GM18502 (cell line): Measurements from ENCODE around the gene MTURN.

Experiments used
- ATAC-seq: cut with Tn5 transposase; IDR thresholded peaks from one replicate; pipeline ENCODE4 v1.9.1; 2021; ENCODE audit warnings: mild to moderate bottlenecking; ENCODE audit not compliant: unreplicated experiment, poor library complexity

Gene MTURN

DNA sequence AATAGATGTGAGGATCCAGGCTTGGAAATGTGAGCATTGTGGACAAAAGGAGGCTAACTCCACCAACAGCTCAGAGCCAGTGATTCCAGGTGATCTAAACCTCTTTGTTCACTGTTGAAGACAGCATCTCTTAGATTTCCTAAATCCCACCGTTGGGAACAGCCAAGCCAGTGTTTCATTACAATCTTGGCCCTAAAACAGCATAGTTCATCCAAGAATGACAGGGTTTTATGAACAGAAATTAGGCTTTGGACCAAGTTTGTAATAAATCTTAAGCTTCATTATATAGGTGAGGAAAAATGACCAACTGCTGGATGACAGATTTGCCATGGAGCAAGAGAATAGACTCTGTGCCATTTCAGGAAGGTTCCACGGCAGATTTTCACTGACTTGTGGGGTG lies 65.8 kb downstream of the MTURN start:
- ATAC-seq = no peak

DNA sequence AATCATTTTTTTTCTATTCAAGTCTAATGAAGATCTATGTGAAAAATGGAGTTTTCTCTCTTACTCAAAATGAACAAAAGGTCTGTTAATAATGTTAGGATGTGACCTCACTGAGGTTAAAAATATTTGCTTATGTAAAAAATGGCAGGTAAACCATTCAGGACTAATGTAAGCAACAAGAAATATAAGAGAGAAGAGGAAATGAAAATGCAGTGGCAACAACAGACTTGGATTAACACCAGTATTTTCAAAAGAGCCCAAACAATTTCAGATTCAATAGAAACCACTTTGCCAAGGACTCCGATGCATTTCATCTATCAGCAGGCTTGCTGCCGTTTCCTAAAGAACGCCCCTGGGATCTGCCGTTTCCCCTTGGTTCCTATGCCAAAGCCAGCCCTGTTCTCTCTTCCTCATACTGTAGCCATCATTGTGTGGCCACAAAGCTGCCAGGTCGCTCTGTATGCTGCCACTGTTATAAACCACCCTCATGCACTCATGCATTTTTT lies 66.4 kb downstream of the MTURN start:
- peak; percentile 89 for ATAC-seq

DNA sequence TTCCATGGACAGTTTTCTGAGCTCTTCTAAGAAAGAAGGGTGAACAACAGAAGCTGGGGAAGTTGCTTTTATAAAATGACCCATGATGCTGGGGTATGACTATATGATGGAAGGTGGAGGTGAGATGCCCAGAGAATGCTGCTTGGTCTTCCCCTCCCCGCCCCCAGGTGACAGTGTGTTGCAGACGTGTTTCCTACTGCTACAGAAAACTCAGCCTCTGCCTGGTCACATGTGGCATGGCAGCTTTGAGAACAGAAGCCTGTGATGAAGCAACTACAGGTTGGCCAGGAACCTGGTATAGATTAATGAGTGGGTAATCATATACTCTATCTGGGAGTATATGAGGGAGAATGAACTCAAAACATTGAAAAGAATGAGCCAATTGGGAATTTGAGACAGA lies 67.1 kb downstream of the MTURN start:
- ATAC-seq = no peak

DNA sequence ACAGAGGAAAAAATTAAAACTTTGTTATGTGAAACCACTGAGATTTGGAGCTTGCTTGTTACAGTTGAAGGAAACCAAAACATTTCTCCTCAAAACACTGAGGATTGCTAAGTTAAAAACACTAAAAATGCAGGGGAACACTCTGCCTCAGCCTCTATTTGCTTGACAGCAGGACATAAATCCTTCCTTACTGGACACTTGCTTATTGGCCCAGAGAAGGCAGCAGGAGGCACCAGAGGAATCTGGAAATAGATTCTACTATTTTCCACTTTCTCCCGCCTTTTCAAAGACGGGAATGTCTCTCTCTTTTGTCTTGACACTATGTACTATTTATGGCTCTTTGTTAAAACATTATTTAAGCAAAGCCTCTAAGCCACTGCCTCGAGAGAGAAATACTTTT lies 67.9 kb downstream of the MTURN start:
- ATAC-seq = no peak

DNA sequence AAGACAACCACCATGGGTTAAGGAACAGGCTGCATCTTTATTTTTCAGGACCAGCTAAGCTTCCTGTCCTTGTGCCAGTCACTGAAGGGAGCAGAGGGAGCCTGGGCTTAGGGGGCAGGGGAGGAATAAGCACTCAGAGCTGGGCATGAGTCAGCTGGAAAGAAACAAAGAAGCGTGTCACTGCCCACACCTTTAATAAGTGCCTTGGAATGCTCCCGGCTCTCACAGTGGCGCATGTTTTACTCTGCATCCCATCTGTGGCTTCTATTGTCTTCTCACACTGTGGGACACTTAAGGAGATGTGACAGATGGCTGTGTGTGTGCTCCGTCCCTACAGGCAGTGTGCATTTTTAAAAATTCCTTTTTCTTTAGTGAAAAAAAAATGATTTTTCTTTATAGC lies 71.7 kb downstream of the MTURN start:
- no peak for ATAC-seq

DNA sequence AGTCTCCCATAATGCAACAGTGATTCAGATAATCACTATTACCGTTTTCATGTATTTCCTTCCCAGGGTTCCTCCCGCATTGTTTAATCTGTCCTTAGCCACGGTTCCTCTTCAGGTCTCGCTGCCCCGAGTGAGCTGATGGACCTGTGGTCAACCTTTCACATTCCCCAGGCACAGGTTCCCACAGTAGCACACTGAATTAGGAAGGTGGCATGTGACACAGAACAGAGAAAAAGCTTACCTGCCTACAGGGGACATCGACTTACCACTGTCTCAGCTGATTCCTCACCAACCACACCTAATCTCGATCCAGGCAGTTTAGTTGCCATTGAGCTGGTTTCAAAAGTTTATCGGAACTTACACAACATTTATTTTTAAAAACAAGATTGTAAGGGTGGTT lies 72.2 kb downstream of the MTURN start:
- no peak for ATAC-seq

DNA sequence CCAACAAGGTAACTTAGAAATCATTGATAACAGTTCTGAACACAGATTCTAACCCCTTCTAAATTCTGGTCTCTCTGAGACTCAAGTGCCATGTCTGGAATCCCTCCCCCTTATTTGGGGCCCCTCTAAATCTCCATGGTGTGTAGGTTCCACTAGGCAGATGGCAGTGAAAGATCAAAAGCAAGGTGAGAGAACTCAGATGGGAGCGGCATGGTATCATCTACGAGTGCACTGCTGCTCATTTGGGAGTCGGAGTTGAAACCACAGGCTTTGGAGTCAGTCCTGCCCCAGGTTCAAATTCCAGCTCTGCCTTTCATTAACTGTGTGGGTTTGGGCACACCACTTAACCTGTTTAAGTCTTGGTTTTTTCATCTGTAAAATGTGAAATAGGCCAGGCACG lies 72.6 kb downstream of the MTURN start:
- ATAC-seq = no peak

DNA sequence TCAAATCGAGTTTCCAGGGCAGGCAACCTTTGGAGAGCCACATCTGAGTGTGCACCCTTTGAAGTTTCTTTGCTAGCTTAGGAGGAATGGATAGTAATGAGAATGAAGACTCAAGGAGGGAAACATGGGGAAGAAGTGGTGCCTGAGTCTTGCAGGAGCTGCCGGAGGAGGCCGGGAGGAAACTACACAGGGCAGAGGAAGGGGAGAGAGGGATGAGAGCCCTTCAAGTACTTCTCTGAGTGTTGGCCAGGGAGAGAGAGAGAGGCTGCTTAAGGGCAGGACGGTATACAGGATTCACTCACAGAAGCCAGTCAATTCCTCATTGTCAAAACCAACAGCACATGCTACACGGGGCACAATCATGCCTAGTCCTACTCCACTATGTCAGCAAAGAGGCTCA lies 75.2 kb downstream of the MTURN start:
- no peak for ATAC-seq
